Activated gamma-delta T cell (primary cell): ENCODE measurements around the gene PHETA2.
A peak's percentile ranks its signal among the peaks of the same experiment; 100 is the strongest.
"Not testable (repeated sequence)": the region's sequence is repeated elsewhere in the genome, so short reads cannot be mapped to it uniquely, and the experiment has no call there.

Source experiments
- DNase-seq: peaks from one replicate; lab custom pipeline; 2025; lab: John Stamatoyannopoulos, UW

The PHETA2 gene

GRCh38 chr22:42069801-42070516, 4.1 kb upstream of the PHETA2 start:
- DNase-seq: no peak

GRCh38 chr22:42070517-42071422, 3.3 kb upstream of the PHETA2 start, which contains the start of gene NAGA:
TSS of gene NAGA (minus strand) at chr22:42070812. CDS start at chr22:42070297, 515 bp downstream.
- DNase-seq: peak; percentile 78

- not testable (repeated sequence) for DNase-seq
Observed at GRCh38 chr22:42071508-42071907, 2.5 kb upstream of the PHETA2 start.

GRCh38 chr22:42072606-42073330, 1.3 kb upstream of the PHETA2 start:
- no peak for DNase-seq

- DNase-seq: no peak
Observed at GRCh38 chr22:42073621-42074041, 417 bp upstream of the PHETA2 start.

- DNase-seq: no peak
Observed at GRCh38 chr22:42074846-42075676, 1.0 kb downstream of the PHETA2 start.

GRCh38 chr22:42076764-42077485, 2.9 kb downstream of the PHETA2 start:
- no peak for DNase-seq

- DNase-seq: no peak
Observed at GRCh38 chr22:42077486-42078125, 3.6 kb downstream of the PHETA2 start.

GRCh38 chr22:42078469-42079318, 4.6 kb downstream of the PHETA2 start:
- no peak for DNase-seq

- peak; percentile 94 for DNase-seq
Observed at GRCh38 chr22:42079319-42080251, 5.5 kb downstream of the PHETA2 start, which contains the start of gene SMDT1. TSS of gene SMDT1 (plus strand) at chr22:42079700. CDS start at chr22:42079769, 69 bp downstream.

- DNase-seq: no peak
Observed at GRCh38 chr22:42080287-42080686, 6.2 kb downstream of the PHETA2 start.

- no peak for DNase-seq
Observed at GRCh38 chr22:42083119-42083518, 9.1 kb downstream of the PHETA2 start.

- no peak for DNase-seq
Observed at GRCh38 chr22:42084874-42085273, 10.8 kb downstream of the PHETA2 start.

GRCh38 chr22:42086051-42086450, 12.0 kb downstream of the PHETA2 start:
- DNase-seq: no peak

- DNase-seq: peak; percentile 98
Observed at GRCh38 chr22:42090596-42091454, 16.8 kb downstream of the PHETA2 start, which contains the start of gene NDUFA6. TSS of gene NDUFA6 (minus strand) at chr22:42090772. CDS start at chr22:42090744, 28 bp downstream.

GRCh38 chr22:42091455-42091782, 17.4 kb downstream of the PHETA2 start:
- no peak for DNase-seq

GRCh38 chr22:42101199-42101598, 27.2 kb downstream of the PHETA2 start:
- no peak for DNase-seq
